NAMALWA (cell line): Measurements from ENCODE around the gene SEL1L3.
A peak's percentile ranks its signal among the peaks of the same experiment; 100 is the strongest.

Experiments
- DNase-seq: peaks from one replicate; pipeline ENCODE4 v3.0.0-alpha.2; 2015; ENCODE audit warnings: low spot score

Gene SEL1L3

GRCh38 chr4:25788703-25789238, 74.0 kb downstream of the SEL1L3 start:
- no peak for DNase-seq

- no peak for DNase-seq
These were observed 76.2 kb downstream of the SEL1L3 start for GRCh38 chr4:25786497-25787065.

- no peak for DNase-seq
These were observed 78.8 kb downstream of the SEL1L3 start for GRCh38 chr4:25783943-25784342.

- DNase-seq = no peak
These were observed 79.7 kb downstream of the SEL1L3 start for GRCh38 chr4:25783126-25783525.

- no peak for DNase-seq
These were observed 80.3 kb downstream of the SEL1L3 start for GRCh38 chr4:25782482-25782881.

- no peak for DNase-seq
These were observed 83.8 kb downstream of the SEL1L3 start for GRCh38 chr4:25779021-25779420.

GRCh38 chr4:25776795-25777194, 86.0 kb downstream of the SEL1L3 start:
- DNase-seq = no peak

GRCh38 chr4:25775166-25775565, 87.6 kb downstream of the SEL1L3 start:
- no peak for DNase-seq

GRCh38 chr4:25773358-25773757, 89.4 kb downstream of the SEL1L3 start:
- no peak for DNase-seq

GRCh38 chr4:25771672-25772071, 91.1 kb downstream of the SEL1L3 start:
- no peak for DNase-seq

GRCh38 chr4:25770847-25771246, 91.9 kb downstream of the SEL1L3 start:
- DNase-seq = no peak

GRCh38 chr4:25769251-25769650, 93.5 kb downstream of the SEL1L3 start:
- DNase-seq = no peak

- peak; percentile 65 for DNase-seq
These were observed 94.7 kb downstream of the SEL1L3 start for GRCh38 chr4:25767877-25768725.

GRCh38 chr4:25760518-25761157, 102.2 kb downstream of the SEL1L3 start:
- no peak for DNase-seq

- no peak for DNase-seq
These were observed 102.7 kb downstream of the SEL1L3 start for GRCh38 chr4:25760048-25760447.

GRCh38 chr4:25759101-25759500, 103.7 kb downstream of the SEL1L3 start:
- DNase-seq = no peak

- no peak for DNase-seq
These were observed 105.3 kb downstream of the SEL1L3 start for GRCh38 chr4:25757452-25757851.

GRCh38 chr4:25756503-25756902, 106.3 kb downstream of the SEL1L3 start:
- no peak for DNase-seq

GRCh38 chr4:25755911-25756310, 106.9 kb downstream of the SEL1L3 start:
- no peak for DNase-seq

GRCh38 chr4:25753239-25753638, 109.5 kb downstream of the SEL1L3 start:
- DNase-seq = no peak

- DNase-seq = no peak
These were observed 111.9 kb downstream of the SEL1L3 start for GRCh38 chr4:25750874-25751273.

- DNase-seq = no peak
These were observed 113.5 kb downstream of the SEL1L3 start for GRCh38 chr4:25749150-25749794.
